ENCODE data around the gene ERC1.

ERC1 gene

GRCh38 chr12:1439687-1440086 lies 448.7 kb downstream of the ERC1 start:
- no peak for DNase-seq (ENCODE audit: low read depth)

GRCh38 chr12:1443421-1444141 lies 452.6 kb downstream of the ERC1 start:
- peak; percentile 95 for DNase-seq (ENCODE audit: low read depth)

GRCh38 chr12:1444142-1444516 lies 453.1 kb downstream of the ERC1 start:
- DNase-seq (ENCODE audit: low read depth): no peak

GRCh38 chr12:1445807-1446206 lies 454.8 kb downstream of the ERC1 start:
- DNase-seq (ENCODE audit: low read depth): no peak

- no peak for DNase-seq (ENCODE audit: low read depth)
Observed at GRCh38 chr12:1448336-1448735, 457.3 kb downstream of the ERC1 start.

- DNase-seq (ENCODE audit: low read depth): no peak
Observed at GRCh38 chr12:1453810-1454209, 462.8 kb downstream of the ERC1 start.

GRCh38 chr12:1456885-1457284 lies 465.9 kb downstream of the ERC1 start:
- DNase-seq (ENCODE audit: low read depth): no peak

- DNase-seq (ENCODE audit: low read depth): peak; percentile 100
Observed at GRCh38 chr12:1457901-1458300, 466.9 kb downstream of the ERC1 start.

- no peak for DNase-seq (ENCODE audit: low read depth)
Observed at GRCh38 chr12:1459339-1459738, 468.3 kb downstream of the ERC1 start.

- no peak for DNase-seq (ENCODE audit: low read depth)
Observed at GRCh38 chr12:1463073-1463905, 472.3 kb downstream of the ERC1 start.

GRCh38 chr12:1464925-1465324 lies 473.9 kb downstream of the ERC1 start:
- DNase-seq (ENCODE audit: low read depth): no peak

GRCh38 chr12:1465990-1466389 lies 475.0 kb downstream of the ERC1 start:
- DNase-seq (ENCODE audit: low read depth): no peak

GRCh38 chr12:1466481-1467154 lies 475.6 kb downstream of the ERC1 start:
- DNase-seq (ENCODE audit: low read depth): no peak

GRCh38 chr12:1467710-1468109 lies 476.7 kb downstream of the ERC1 start:
- DNase-seq (ENCODE audit: low read depth): no peak

GRCh38 chr12:1469070-1469469 lies 478.0 kb downstream of the ERC1 start:
- DNase-seq (ENCODE audit: low read depth): no peak

- no peak for DNase-seq (ENCODE audit: low read depth)
Observed at GRCh38 chr12:1470051-1470450, 479.0 kb downstream of the ERC1 start.

GRCh38 chr12:1471224-1471623 lies 480.2 kb downstream of the ERC1 start:
- DNase-seq (ENCODE audit: low read depth): no peak

- DNase-seq (ENCODE audit: low read depth): no peak
Observed at GRCh38 chr12:1473418-1473817, 482.4 kb downstream of the ERC1 start.

- peak; percentile 100 for DNase-seq (ENCODE audit: low read depth)
Observed at GRCh38 chr12:1474041-1474573, 483.1 kb downstream of the ERC1 start.

GRCh38 chr12:1474574-1475153 lies 483.6 kb downstream of the ERC1 start:
- peak; percentile 100 for DNase-seq (ENCODE audit: low read depth)

GRCh38 chr12:1479645-1480044 lies 488.6 kb downstream of the ERC1 start:
- no peak for DNase-seq (ENCODE audit: low read depth)

GRCh38 chr12:1481326-1481725 lies 490.3 kb downstream of the ERC1 start:
- DNase-seq (ENCODE audit: low read depth): no peak

All from HS-27A (cell line).